ENCODE results near the gene MOAP1. TPM values are rescaled to one million over a fixed set of nuclear protein-coding genes. Genes with fewer than 3 reads are reported as not detected.

The MOAP1 gene
- total and polyA plus RNA-seq, 2 donors from 2014 or later = 38.4 to 40.1 TPM

- Histone ChIP-seq H3K9me3 (ENCODE audit: control insufficient read depth in 2 of 3, insufficient read depth in 1 of 3, low read length in 3 of 3) (no peaks in the 10 kb centered on the region), H3K9ac (ENCODE audit: low read length in 3 of 3) (no peak overlapping the region), H3K36me3 (ENCODE audit: control insufficient read depth in 2 of 3, insufficient read depth in 3 of 3, low read length in 3 of 3) (no peaks in the 10 kb centered on the region), H3K27ac (ENCODE audit: low read depth in 2 of 2, low read length in 2 of 2) (no peak overlapping the region), H3K4me1 (ENCODE audit: control insufficient read depth in 2 of 3, insufficient read depth in 2 of 3, low read depth in 1 of 3, low read length in 3 of 3) (no peaks in the 10 kb centered on the region), H3K4me3 (ENCODE audit: low read length in 3 of 3) (no peak overlapping the region), H3K27me3 (ENCODE audit: control insufficient read depth, insufficient read depth, low read length) (no peaks in the 10 kb centered on the region)
- FAIRE-seq (no peak), DNase-seq (peak in 1 of 5 donors; percentile 50)
- intact Hi-C loops (cut with DNase I) = no loop called here
- no peak for TF ChIP-seq CTCF (IDR thresholded peaks at IDR 0.05; ENCODE audit: borderline replicate concordance, extremely low read depth, insufficient read depth)
Measured at GRCh38 chr14:93156693-93157369, 27.9 kb downstream of the MOAP1 start.

- Histone ChIP-seq H3K4me3 (ENCODE audit: low read length in 3 of 3) (no peak overlapping the region), H3K27me3 (ENCODE audit: control insufficient read depth, insufficient read depth, low read length) (no peaks in the 10 kb centered on the region), H3K9ac (ENCODE audit: low read length in 3 of 3) (no peak overlapping the region), H3K9me3 (ENCODE audit: control insufficient read depth in 2 of 3, insufficient read depth in 1 of 3, low read length in 3 of 3) (no peaks in the 10 kb centered on the region), H3K36me3 (ENCODE audit: control insufficient read depth in 2 of 3, insufficient read depth in 3 of 3, low read length in 3 of 3) (no peaks in the 10 kb centered on the region), H3K4me1 (ENCODE audit: control insufficient read depth in 2 of 3, insufficient read depth in 2 of 3, low read depth in 1 of 3, low read length in 3 of 3) (peaks cover 0 to 5% (median 5%) of the 10 kb centered on the region in 3 donors), H3K27ac (ENCODE audit: low read depth in 2 of 2, low read length in 2 of 2) (no peak overlapping the region)
- no peak for FAIRE-seq
- TF ChIP-seq CTCF (IDR thresholded peaks at IDR 0.05; ENCODE audit: borderline replicate concordance, extremely low read depth, insufficient read depth) = no peak
- no peak for DNase-seq
- intact Hi-C loops (cut with DNase I) = no loop called here
Measured at GRCh38 chr14:93155667-93156066, 29.0 kb downstream of the MOAP1 start.

GRCh38 chr14:93153121-93153520, 31.6 kb downstream of the MOAP1 start:
- Histone ChIP-seq H3K27ac (ENCODE audit: low read depth in 2 of 2, low read length in 2 of 2) (no peak overlapping the region), H3K9ac (ENCODE audit: low read length in 3 of 3) (no peak overlapping the region), H3K4me3 (ENCODE audit: low read length in 3 of 3) (no peak overlapping the region), H3K27me3 (ENCODE audit: control insufficient read depth, insufficient read depth, low read length) (no peaks in the 10 kb centered on the region), H3K4me1 (ENCODE audit: control insufficient read depth in 2 of 3, insufficient read depth in 2 of 3, low read depth in 1 of 3, low read length in 3 of 3) (peaks cover 0 to 10% (median 8%) of the 10 kb centered on the region in 3 donors), H3K36me3 (ENCODE audit: control insufficient read depth in 2 of 3, insufficient read depth in 3 of 3, low read length in 3 of 3) (no peaks in the 10 kb centered on the region), H3K9me3 (ENCODE audit: control insufficient read depth in 2 of 3, insufficient read depth in 1 of 3, low read length in 3 of 3) (no peaks in the 10 kb centered on the region)
- TF ChIP-seq CTCF (IDR thresholded peaks at IDR 0.05; ENCODE audit: borderline replicate concordance, extremely low read depth, insufficient read depth) = no peak
- FAIRE-seq (no peak), DNase-seq (peak in 1 of 5 donors; percentile 2)
- intact Hi-C loops (cut with DNase I) = no loop called here
